ENCODE results near the gene FBXO34.

FBXO34 gene

GRCh38 chr14:55354500-55354899, 83.3 kb downstream of the FBXO34 start:
- 0 out of 2 replicates have a peak overlapping the region, but pooled peaks have one; percentile 10 for H3K27ac ChIP-seq
- H3K4me3 ChIP-seq (ENCODE audit: low read depth, low read length), result no peak overlapping the region
- DNase-seq, result peak; percentile 77
- H3K9me3 ChIP-seq (ENCODE audit: severe bottlenecking), result no peaks in the 10 kb centered on the region
- H3K36me3 ChIP-seq, result peaks cover 22% of the 10 kb centered on the region
- no peaks in the 10 kb centered on the region for H3K27me3 ChIP-seq (ENCODE audit: insufficient read depth, low read depth, severe bottlenecking)
- TF ChIP-seq CTCF (IDR thresholded peaks at IDR 0.05; ENCODE audit: low read depth, low read length), result peak; percentile 78

DNA sequence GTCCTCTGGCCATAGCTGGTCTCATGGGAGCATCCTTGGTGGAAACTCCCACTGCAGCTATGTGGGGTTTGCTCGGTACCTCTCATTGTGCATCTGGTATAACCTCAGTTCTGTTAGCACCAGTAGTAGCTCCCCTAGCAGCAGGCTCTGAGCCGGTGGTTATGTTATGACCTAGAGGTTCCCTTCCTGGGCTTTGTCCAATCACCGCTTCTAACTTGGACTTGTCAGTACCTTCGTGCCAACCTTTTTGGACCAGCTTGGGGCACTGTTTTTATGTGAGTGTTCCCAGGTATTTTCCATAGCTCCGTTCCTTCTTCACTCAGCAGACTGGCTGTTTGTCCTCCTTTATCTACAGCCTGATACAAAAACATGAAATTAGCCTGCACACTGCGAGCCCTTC, 84.7 kb downstream of the FBXO34 start:
- H3K36me3 ChIP-seq, result peaks cover 15% of the 10 kb centered on the region
- H3K27me3 ChIP-seq (ENCODE audit: insufficient read depth, low read depth, severe bottlenecking), result no peaks in the 10 kb centered on the region
- H3K27ac ChIP-seq, result no peak overlapping the region
- H3K4me3 ChIP-seq (ENCODE audit: low read depth, low read length), result no peak overlapping the region
- no peak for TF ChIP-seq CTCF (IDR thresholded peaks at IDR 0.05; ENCODE audit: low read depth, low read length)
- no peak for DNase-seq
- H3K9me3 ChIP-seq (ENCODE audit: severe bottlenecking), result no peaks in the 10 kb centered on the region

- H3K4me3 ChIP-seq (ENCODE audit: low read depth, low read length), result no peak overlapping the region
- no peaks in the 10 kb centered on the region for H3K27me3 ChIP-seq (ENCODE audit: insufficient read depth, low read depth, severe bottlenecking)
- no peak for DNase-seq
- H3K9me3 ChIP-seq (ENCODE audit: severe bottlenecking), result no peaks in the 10 kb centered on the region
- H3K36me3 ChIP-seq, result peaks cover 8% of the 10 kb centered on the region
- no peak overlapping the region for H3K27ac ChIP-seq
- no peak for TF ChIP-seq CTCF (IDR thresholded peaks at IDR 0.05; ENCODE audit: low read depth, low read length)
These were observed 85.7 kb downstream of the FBXO34 start for GRCh38 chr14:55356913-55357312.

GRCh38 chr14:55359307-55359706, 88.1 kb downstream of the FBXO34 start:
- no peak overlapping the region for H3K27ac ChIP-seq
- H3K4me3 ChIP-seq (ENCODE audit: low read depth, low read length), result no peak overlapping the region

DNA sequence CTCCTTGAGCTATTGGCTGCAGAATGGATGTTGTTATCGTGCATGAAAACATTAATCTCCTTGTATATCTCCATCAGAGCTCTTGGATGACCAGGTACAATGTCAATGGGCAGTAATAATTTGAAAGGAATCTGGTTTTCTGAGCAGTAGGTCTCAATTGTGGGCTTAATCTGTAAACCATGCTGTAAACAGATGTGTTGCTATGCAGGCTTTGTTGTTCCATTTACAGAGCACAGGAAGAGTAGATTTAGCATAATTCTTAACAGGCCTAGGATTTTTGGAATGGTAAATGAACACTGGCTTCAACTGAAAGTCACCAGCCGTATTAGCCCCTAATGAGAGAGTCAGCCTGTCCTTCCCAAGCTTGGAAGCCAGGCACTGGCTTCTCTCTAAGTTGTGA, 90.0 kb downstream of the FBXO34 start:
- no peak overlapping the region for H3K27ac ChIP-seq
- DNase-seq, result no peak
- no peak for TF ChIP-seq CTCF (IDR thresholded peaks at IDR 0.05; ENCODE audit: low read depth, low read length)
- no peaks in the 10 kb centered on the region for H3K9me3 ChIP-seq (ENCODE audit: severe bottlenecking)
- H3K4me3 ChIP-seq (ENCODE audit: low read depth, low read length), result no peak overlapping the region
- H3K36me3 ChIP-seq, result no peaks in the 10 kb centered on the region
- no peaks in the 10 kb centered on the region for H3K27me3 ChIP-seq (ENCODE audit: insufficient read depth, low read depth, severe bottlenecking)

More at GRCh38 chr14:55359307-55359706, 88.1 kb downstream of the FBXO34 start:
- Histone ChIP-seq H3K9me3 (ENCODE audit: severe bottlenecking) (no peaks in the 10 kb centered on the region), H3K36me3 (no peaks in the 10 kb centered on the region), H3K27me3 (ENCODE audit: insufficient read depth, low read depth, severe bottlenecking) (no peaks in the 10 kb centered on the region)
- TF ChIP-seq CTCF (IDR thresholded peaks at IDR 0.05; ENCODE audit: low read depth, low read length), result no peak
- no peak for DNase-seq

DNA sequence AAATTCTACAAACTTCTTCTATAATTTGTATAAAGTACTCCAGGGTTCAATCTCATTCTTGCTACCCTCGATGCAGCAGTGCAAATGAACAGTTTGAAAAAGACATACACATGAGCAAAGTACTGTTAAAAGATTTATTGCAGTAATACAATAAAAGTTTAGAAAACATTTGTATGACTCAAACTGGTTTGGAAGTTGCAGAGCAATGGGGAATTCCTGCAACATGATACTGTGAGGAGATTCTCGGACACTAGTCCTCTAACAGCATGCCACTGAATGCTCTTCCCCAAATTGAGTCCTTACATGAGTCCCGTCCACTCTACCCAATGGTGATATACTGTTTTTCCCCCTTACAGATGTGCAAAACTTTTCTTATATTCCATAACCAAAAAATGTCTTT, 95.0 kb downstream of the FBXO34 start:
- Histone ChIP-seq H3K36me3 (peaks cover 13% of the 10 kb centered on the region), H3K9me3 (ENCODE audit: severe bottlenecking) (no peaks in the 10 kb centered on the region), H3K27ac (no peak overlapping the region), H3K4me3 (ENCODE audit: low read depth, low read length) (no peak overlapping the region), H3K27me3 (ENCODE audit: insufficient read depth, low read depth, severe bottlenecking) (no peaks in the 10 kb centered on the region)
- DNase-seq, result no peak
- TF ChIP-seq CTCF (IDR thresholded peaks at IDR 0.05; ENCODE audit: low read depth, low read length), result no peak
